ENCODE data around the gene OSBPL6.

OSBPL6 gene

DNA sequence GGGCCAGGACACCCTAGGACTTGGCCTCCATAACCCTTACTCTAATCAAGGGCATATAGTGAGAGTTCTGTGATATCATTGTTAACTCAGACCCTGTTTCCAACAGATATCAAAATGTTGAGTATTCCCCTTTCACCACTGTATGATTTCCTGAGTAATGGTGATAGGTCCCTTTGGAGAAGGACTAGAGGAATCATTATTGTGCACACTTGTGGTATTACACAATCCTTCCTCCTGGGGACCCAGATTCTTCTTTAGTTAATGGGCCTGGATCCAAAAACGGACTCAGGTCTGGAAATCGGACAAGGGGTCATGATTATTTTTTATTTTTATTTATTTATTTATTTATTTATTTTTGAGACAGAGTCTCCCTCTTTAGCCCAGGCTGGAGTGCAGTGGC is 233.1 kb downstream of the OSBPL6 start (continued):
- TF ChIP-seq, protein P1, sequence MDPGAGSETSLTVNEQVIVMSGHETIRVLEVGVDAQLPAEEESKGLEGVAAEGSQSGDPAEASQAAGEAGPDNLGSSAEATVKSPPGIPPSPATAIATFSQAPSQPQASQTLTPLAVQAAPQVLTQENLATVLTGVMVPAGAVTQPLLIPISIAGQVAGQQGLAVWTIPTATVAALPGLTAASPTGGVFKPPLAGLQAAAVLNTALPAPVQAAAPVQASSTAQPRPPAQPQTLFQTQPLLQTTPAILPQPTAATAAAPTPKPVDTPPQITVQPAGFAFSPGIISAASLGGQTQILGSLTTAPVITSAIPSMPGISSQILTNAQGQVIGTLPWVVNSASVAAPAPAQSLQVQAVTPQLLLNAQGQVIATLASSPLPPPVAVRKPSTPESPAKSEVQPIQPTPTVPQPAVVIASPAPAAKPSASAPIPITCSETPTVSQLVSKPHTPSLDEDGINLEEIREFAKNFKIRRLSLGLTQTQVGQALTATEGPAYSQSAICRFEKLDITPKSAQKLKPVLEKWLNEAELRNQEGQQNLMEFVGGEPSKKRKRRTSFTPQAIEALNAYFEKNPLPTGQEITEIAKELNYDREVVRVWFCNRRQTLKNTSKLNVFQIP (CRISPR knock-in tag; IDR thresholded peaks at IDR 0.05; ENCODE audit: borderline replicate concordance, low read depth) = no peak
- TF ChIP-seq OSR1 (CRISPR knock-in tag; IDR thresholded peaks at IDR 0.05) (no peak), CREB5 (CRISPR knock-in tag; IDR thresholded peaks at IDR 0.05; ENCODE audit: low read depth) (no peak), RARB (CRISPR knock-in tag; IDR thresholded peaks at IDR 0.05) (no peak)

GRCh38 chr2:178428396-178428806 is 234.1 kb downstream of the OSBPL6 start:
- no peak for ATAC-seq
- no peak for TF ChIP-seq ZNF70 (CRISPR knock-in tag; IDR thresholded peaks at IDR 0.05)
- no peak for TF ChIP-seq BACH2 (CRISPR knock-in tag; IDR thresholded peaks at IDR 0.05; ENCODE audit: borderline replicate concordance)
- no peak for TF ChIP-seq SNAI2 (CRISPR knock-in tag; IDR thresholded peaks at IDR 0.05)
- no peak for TF ChIP-seq OSR1 (CRISPR knock-in tag; IDR thresholded peaks at IDR 0.05)
- no peak for TF ChIP-seq TOX (CRISPR knock-in tag; IDR thresholded peaks at IDR 0.05; ENCODE audit: borderline replicate concordance)
- TF ChIP-seq, protein P1 (CRISPR knock-in tag; IDR thresholded peaks at IDR 0.05; ENCODE audit: borderline replicate concordance, low read depth) = no peak
- TF ChIP-seq CSDC2 (CRISPR knock-in tag; IDR thresholded peaks at IDR 0.05) = no peak
- no peak for TF ChIP-seq ZFP30 (CRISPR knock-in tag; IDR thresholded peaks at IDR 0.05)

- ATAC-seq = no peak
- no peak for TF ChIP-seq SNAI2 (CRISPR knock-in tag; IDR thresholded peaks at IDR 0.05)
- TF ChIP-seq ZFP3 (CRISPR knock-in tag; IDR thresholded peaks at IDR 0.05) = no peak
- TF ChIP-seq CREB5 (CRISPR knock-in tag; IDR thresholded peaks at IDR 0.05; ENCODE audit: low read depth) = no peak
- TF ChIP-seq ZFP30 (CRISPR knock-in tag; IDR thresholded peaks at IDR 0.05) = no peak
- TF ChIP-seq ESRRG (CRISPR knock-in tag; IDR thresholded peaks at IDR 0.05) = no peak
- TF ChIP-seq ZNF8 (CRISPR knock-in tag; IDR thresholded peaks at IDR 0.05) = no peak
- TF ChIP-seq ZC3H10 (CRISPR knock-in tag; IDR thresholded peaks at IDR 0.05) = no peak
- no peak for TF ChIP-seq ZNF70 (CRISPR knock-in tag; IDR thresholded peaks at IDR 0.05)
- TF ChIP-seq ARNTL (CRISPR knock-in tag; IDR thresholded peaks at IDR 0.05; ENCODE audit: borderline replicate concordance, low read depth) = no peak
- no peak for TF ChIP-seq RARB (CRISPR knock-in tag; IDR thresholded peaks at IDR 0.05)
- no peak for TF ChIP-seq ZNF565 (CRISPR knock-in tag; conservative IDR thresholded peaks at IDR 0.05; ENCODE audit: low read depth)
These were observed 235.0 kb downstream of the OSBPL6 start for GRCh38 chr2:178429336-178429735.

- TF ChIP-seq ZFP30 (CRISPR knock-in tag; IDR thresholded peaks at IDR 0.05) = no peak
- no peak for TF ChIP-seq ZC3H10 (CRISPR knock-in tag; IDR thresholded peaks at IDR 0.05)
- no peak for TF ChIP-seq PPARA (CRISPR knock-in tag; IDR thresholded peaks at IDR 0.05; ENCODE audit: borderline replicate concordance)
- TF ChIP-seq ISL1 (CRISPR knock-in tag; IDR thresholded peaks at IDR 0.05) = no peak
- TF ChIP-seq OSR1 (CRISPR knock-in tag; IDR thresholded peaks at IDR 0.05) = no peak
- TF ChIP-seq, protein P2, sequence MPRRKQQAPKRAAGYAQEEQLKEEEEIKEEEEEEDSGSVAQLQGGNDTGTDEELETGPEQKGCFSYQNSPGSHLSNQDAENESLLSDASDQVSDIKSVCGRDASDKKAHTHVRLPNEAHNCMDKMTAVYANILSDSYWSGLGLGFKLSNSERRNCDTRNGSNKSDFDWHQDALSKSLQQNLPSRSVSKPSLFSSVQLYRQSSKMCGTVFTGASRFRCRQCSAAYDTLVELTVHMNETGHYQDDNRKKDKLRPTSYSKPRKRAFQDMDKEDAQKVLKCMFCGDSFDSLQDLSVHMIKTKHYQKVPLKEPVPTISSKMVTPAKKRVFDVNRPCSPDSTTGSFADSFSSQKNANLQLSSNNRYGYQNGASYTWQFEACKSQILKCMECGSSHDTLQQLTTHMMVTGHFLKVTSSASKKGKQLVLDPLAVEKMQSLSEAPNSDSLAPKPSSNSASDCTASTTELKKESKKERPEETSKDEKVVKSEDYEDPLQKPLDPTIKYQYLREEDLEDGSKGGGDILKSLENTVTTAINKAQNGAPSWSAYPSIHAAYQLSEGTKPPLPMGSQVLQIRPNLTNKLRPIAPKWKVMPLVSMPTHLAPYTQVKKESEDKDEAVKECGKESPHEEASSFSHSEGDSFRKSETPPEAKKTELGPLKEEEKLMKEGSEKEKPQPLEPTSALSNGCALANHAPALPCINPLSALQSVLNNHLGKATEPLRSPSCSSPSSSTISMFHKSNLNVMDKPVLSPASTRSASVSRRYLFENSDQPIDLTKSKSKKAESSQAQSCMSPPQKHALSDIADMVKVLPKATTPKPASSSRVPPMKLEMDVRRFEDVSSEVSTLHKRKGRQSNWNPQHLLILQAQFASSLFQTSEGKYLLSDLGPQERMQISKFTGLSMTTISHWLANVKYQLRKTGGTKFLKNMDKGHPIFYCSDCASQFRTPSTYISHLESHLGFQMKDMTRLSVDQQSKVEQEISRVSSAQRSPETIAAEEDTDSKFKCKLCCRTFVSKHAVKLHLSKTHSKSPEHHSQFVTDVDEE (CRISPR knock-in tag; IDR thresholded peaks at IDR 0.05) = no peak
- no peak for TF ChIP-seq TOX (CRISPR knock-in tag; IDR thresholded peaks at IDR 0.05; ENCODE audit: borderline replicate concordance)
- no peak for TF ChIP-seq SNAI2 (CRISPR knock-in tag; IDR thresholded peaks at IDR 0.05)
- TF ChIP-seq ZNF70 (CRISPR knock-in tag; IDR thresholded peaks at IDR 0.05) = no peak
- no peak for TF ChIP-seq PATZ1 (CRISPR knock-in tag; IDR thresholded peaks at IDR 0.05; ENCODE audit: borderline replicate concordance)
- no peak for TF ChIP-seq ZNF8 (CRISPR knock-in tag; IDR thresholded peaks at IDR 0.05)
- TF ChIP-seq, protein P3, sequence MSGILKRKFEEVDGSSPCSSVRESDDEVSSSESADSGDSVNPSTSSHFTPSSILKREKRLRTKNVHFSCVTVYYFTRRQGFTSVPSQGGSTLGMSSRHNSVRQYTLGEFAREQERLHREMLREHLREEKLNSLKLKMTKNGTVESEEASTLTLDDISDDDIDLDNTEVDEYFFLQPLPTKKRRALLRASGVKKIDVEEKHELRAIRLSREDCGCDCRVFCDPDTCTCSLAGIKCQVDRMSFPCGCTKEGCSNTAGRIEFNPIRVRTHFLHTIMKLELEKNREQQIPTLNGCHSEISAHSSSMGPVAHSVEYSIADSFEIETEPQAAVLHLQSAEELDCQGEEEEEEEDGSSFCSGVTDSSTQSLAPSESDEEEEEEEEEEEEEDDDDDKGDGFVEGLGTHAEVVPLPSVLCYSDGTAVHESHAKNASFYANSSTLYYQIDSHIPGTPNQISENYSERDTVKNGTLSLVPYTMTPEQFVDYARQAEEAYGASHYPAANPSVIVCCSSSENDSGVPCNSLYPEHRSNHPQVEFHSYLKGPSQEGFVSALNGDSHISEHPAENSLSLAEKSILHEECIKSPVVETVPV (CRISPR knock-in tag; IDR thresholded peaks at IDR 0.05) = no peak
- no peak for TF ChIP-seq ZFP3 (CRISPR knock-in tag; IDR thresholded peaks at IDR 0.05)
- no peak for TF ChIP-seq RARB (CRISPR knock-in tag; IDR thresholded peaks at IDR 0.05)
- TF ChIP-seq GLIS3 (CRISPR knock-in tag; IDR thresholded peaks at IDR 0.05) = no peak
- no peak for ATAC-seq
These were observed 242.3 kb downstream of the OSBPL6 start for GRCh38 chr2:178436662-178437061.
